Stimulated activated CD8-positive, alpha-beta memory T cell treated with anti-CD3 and anti-CD28 coated beads, Interleukin-15, amount 100 ng/mL, for 48 hours (primary cell): Measurements from ENCODE around the gene RPL37.
A peak's percentile ranks its signal among the peaks of the same experiment; 100 is the strongest.
"Not testable (repeated sequence)": the region's sequence is repeated elsewhere in the genome, so short reads cannot be mapped to it uniquely, and the experiment has no call there.

Source experiments
- DNase-seq, 2 donors: peaks; one replicate each; pipeline ENCODE4 v3.0.0-alpha.2; 2020; ENCODE audit warnings: low read depth in 2 of 2

Gene RPL37

DNA sequence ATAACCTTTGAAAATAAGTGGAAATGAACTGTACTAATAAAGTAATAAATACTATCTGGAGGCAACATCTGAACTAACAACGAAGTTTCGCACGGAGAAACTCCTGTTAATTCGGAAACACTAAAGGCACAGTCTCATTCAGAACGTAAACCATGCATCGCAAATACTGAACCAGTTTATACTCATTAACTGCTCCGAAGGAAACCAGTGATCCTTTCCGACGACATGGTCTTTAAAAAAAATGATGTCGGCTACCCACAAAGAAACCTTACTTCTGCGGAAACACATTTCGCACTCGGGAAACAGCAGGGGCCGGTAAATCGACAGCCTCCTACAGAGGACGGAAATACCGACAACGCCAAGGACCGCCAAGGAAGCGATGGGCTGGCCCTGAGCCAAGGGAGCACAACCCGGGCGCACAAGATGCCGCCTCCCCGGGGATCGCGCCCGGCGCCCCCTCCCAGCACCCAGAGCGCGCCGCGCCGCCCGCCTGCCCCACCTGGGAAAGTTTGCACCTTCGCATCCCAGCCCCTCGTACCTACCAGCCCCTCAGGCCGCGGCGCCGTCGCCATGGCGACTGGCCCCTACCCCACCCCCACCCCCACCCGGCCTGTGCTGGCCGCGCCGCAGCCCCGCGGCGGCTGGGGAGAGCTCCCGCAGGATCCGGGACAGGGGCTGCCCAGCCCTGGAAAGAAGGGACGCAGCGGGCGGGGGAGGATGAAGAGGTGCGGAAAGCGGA, 37.6 kb downstream of the RPL37 start:
- peak; percentile 67 to 69 for DNase-seq

GRCh38 chr5:40796487-40796889, 38.5 kb downstream of the RPL37 start:
- DNase-seq = no peak

- not testable (repeated sequence) for DNase-seq
Observed at GRCh38 chr5:40794877-40795276, 40.1 kb downstream of the RPL37 start.

DNA sequence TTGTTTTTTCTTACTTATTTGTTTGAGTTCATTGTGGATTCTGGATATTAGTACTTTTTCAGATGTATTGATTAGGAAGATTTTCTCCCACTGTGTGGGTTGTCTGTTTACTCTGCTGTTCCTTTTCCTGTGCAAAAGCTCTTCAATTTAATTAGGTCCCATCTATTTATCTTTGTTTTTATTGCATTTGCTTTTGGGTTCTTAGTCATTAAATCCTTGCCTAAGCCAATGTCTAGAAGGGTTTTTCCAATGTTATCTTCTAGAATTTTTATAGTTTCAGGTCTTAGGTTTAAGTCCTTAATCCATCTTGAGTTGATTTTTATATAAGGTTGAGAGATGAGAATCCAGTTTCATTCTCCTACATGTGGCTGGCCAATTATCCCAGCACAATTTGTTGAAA, 40.7 kb downstream of the RPL37 start:
- not testable (repeated sequence) for DNase-seq

DNA sequence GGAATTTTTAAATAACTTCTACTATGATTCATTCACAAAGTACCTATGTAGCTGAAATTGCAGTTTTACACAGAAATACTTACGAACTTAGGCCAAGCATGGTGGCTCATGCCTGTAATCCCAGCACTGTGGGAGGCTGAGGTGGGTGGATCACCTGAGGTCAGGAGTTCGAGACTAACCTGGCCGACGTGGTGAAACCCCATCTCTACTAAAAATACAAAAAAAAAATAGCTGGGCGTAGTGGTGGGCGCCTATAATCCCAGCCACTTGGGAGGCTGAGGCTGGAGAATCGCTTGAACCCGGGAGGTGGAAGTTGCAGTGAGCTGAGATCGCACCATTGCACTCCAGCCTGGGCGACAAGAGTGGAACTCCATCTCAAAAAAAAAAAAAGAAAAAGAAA, 42.3 kb downstream of the RPL37 start:
- not testable (repeated sequence) for DNase-seq

- DNase-seq = no peak
Observed at GRCh38 chr5:40791715-40792139, 43.3 kb downstream of the RPL37 start.

- DNase-seq = no peak
Observed at GRCh38 chr5:40790947-40791593, 44.0 kb downstream of the RPL37 start.

GRCh38 chr5:40788941-40789340, 46.1 kb downstream of the RPL37 start:
- not testable (repeated sequence) for DNase-seq

DNA sequence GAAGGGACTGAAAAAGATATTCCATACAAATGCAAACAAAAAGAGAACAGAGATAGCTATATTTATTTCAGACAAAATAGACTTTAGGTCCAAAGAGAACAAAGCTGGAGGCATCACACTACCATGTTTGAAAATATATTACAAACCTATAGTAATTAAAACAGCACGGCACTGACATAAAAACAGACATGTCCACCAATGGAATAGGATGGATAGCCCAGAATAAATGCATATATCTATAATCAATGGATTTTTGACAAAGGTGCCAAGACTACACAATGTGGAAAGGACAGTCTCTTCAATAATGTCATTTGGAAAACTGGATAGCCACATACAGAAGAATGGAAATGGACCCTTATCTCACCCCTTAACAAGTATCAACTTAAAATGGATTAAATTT, 47.0 kb downstream of the RPL37 start:
- DNase-seq = no peak

GRCh38 chr5:40786664-40787063, 48.4 kb downstream of the RPL37 start:
- DNase-seq = not testable (repeated sequence)

DNA sequence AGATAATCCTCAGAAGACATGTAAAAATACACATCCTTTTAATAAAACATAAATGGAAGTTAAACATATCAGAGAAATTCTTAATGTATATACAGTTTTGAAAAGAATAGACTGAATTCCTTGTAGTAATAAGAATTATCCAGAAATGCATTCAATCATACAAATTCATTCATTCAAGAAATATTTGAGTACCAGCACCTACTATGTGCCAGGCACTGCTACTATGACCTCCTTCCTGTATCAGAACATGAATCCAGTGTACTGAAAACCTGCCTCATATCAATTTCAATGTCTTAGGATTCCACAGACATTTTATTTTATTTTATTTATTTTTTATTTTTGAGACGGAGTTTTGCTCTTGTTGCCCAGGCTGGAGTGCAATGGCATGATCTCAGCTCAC, 50.1 kb downstream of the RPL37 start:
- no peak for DNase-seq

GRCh38 chr5:40784027-40784653, 50.9 kb downstream of the RPL37 start:
- no peak for DNase-seq

GRCh38 chr5:40781843-40782409, 53.1 kb downstream of the RPL37 start:
- no peak for DNase-seq

GRCh38 chr5:40780858-40781257, 54.2 kb downstream of the RPL37 start:
- DNase-seq = no peak

- DNase-seq = no peak
Observed at GRCh38 chr5:40780199-40780598, 54.8 kb downstream of the RPL37 start.

- DNase-seq = no peak
Observed at GRCh38 chr5:40779561-40779960, 55.5 kb downstream of the RPL37 start.

- no peak for DNase-seq
Observed at GRCh38 chr5:40778133-40778532, 56.9 kb downstream of the RPL37 start.

GRCh38 chr5:40776658-40776977, 58.4 kb downstream of the RPL37 start:
- DNase-seq = no peak

- no peak for DNase-seq
Observed at GRCh38 chr5:40775846-40776657, 59.0 kb downstream of the RPL37 start.
